AG10803 (cell line): Measurements from ENCODE around the gene MAIP1.

Experiments used
- DNase-seq: peaks from one replicate; pipeline ENCODE4 v3.0.0; 2010; ENCODE audit warnings: low read depth
- H3K4me3 ChIP-seq: 2 replicates; pipeline ENCODE4 v1.5.1; 2011; ENCODE audit warnings: mild to moderate bottlenecking, low read length, control low read depth
- TF ChIP-seq, protein P1 (sequence below): conservative IDR thresholded peaks from 2 replicates; pipeline ENCODE4 v1.5.1; 2011; ENCODE audit warnings: mild to moderate bottlenecking, low read length, control low read depth, inconsistent platforms

MAIP1 gene

DNA sequence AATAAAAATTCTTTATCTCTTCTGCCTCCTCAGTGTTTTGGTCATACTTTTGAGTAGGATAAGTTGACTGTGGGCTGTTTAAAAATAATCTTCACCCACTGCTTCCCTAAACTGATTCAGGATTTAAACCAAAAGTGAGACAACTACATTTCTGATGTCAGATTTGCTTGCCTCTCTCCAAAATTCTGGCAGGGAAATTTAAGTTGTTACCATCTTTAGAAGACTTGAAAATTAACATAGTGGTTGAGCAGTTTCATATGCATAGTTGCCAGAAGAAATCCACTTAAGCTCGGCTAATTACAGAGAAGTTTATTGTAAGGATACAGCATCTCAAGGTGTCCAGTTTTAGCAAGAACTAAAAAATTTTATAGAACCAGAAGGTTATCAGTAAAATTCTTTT is 57.0 kb downstream of the MAIP1 start:
- no peak for DNase-seq
- TF ChIP-seq, protein P1, sequence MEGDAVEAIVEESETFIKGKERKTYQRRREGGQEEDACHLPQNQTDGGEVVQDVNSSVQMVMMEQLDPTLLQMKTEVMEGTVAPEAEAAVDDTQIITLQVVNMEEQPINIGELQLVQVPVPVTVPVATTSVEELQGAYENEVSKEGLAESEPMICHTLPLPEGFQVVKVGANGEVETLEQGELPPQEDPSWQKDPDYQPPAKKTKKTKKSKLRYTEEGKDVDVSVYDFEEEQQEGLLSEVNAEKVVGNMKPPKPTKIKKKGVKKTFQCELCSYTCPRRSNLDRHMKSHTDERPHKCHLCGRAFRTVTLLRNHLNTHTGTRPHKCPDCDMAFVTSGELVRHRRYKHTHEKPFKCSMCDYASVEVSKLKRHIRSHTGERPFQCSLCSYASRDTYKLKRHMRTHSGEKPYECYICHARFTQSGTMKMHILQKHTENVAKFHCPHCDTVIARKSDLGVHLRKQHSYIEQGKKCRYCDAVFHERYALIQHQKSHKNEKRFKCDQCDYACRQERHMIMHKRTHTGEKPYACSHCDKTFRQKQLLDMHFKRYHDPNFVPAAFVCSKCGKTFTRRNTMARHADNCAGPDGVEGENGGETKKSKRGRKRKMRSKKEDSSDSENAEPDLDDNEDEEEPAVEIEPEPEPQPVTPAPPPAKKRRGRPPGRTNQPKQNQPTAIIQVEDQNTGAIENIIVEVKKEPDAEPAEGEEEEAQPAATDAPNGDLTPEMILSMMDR: no peak
- H3K4me3 ChIP-seq: no peak overlapping the region
